ENCODE data around the gene SMAD2.
"Not testable (repeated sequence)": the region's sequence is repeated elsewhere in the genome, so short reads cannot be mapped to it uniquely, and the experiment has no call there.

Gene SMAD2

DNA sequence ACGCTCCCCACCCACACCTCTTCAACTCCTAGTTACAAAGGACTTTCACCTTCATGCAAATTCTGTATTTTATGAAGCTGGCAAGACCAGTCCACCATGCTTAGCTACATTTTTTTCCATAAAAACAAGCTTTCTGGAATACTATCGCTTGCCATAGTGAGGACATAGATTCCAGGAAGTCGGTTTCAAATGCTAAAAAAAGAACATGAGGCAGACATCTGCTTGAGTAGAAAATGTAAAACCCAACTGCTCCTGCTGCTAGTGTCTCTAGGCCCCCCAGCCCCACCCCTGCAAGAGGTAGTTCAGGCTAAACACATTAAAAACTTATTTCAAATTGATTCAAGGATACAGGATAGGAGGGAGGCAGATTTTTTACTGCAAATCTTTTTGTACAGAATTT is 148.9 kb downstream of the SMAD2 start:
- DNase-seq = no peak

DNA sequence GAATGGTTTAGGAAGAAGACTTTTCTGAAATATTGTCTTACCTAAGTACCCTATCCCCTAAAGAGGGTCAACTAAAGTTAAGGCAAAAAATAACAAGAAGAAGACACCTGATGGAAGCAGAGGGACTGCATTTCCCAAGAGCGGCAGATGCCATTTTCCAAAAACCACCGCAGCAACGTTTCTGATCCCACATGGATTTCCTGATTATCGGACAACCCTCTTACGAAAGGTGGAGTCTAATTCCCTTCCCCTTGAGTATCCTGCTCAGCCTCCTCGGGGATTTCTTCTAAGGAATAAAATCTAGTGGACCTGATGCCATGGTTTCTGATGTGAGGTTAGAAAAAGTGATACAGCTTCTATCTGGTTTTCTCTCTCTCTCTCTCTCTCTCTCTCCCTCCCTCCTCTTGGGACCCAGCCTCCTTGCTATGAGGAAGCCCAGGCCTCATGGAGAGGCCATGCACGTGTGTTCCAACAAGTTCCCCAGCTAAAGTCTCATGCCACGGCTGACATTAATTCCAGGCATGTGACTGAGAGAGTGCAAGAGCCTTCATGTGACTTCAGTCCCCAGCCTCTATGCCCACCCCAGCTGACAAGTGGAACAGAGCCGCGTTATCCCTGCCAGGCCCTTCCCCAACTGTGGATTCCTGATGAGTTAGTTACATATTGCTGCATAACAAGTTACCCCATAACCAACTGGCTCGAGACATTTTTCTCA is 150.3 kb downstream of the SMAD2 start:
- DNase-seq = no peak

DNA sequence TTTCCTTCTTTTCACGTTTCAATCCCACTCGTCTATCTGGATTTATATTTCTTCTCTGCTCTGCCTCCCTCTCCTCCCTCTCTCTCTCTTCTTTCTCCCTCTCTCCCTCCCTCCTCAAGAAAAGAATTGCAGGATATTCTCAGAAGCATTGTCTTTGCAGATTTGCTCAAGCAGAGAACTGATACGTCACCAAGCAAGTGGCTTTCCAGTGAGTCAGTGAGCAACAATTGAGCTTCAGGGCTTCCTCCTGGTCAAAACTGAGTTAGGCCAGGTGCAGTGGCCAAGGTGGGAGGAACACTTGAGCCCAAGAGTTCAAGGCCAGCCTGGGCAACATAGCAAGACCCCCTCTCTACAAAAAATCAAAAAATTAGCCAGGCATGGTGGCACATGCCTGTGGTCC is 151.1 kb downstream of the SMAD2 start:
- DNase-seq = no peak

GRCh38 chr18:47777626-47778025 is 152.8 kb downstream of the SMAD2 start:
- no peak for DNase-seq

DNA sequence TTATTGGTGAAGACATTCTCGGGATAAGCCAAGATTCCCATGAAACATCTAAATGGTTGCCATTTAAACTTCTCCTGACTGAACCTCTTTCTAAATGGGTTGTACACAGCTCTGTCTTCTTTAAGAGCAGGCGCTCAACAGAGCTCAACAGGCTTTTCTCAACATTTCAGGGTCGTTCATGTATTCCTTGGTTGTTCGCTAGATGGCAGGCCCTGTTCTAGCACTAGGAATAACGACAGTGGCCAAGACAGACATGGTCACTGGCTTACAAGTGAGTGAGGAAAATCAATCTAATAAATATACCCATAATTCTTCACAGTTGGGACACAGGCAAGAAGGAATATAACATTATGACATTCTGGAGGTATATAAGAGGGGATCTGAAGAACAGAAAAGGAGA is 154.5 kb downstream of the SMAD2 start:
- no peak for DNase-seq

GRCh38 chr18:47773931-47774330 is 156.5 kb downstream of the SMAD2 start:
- DNase-seq = no peak

DNA sequence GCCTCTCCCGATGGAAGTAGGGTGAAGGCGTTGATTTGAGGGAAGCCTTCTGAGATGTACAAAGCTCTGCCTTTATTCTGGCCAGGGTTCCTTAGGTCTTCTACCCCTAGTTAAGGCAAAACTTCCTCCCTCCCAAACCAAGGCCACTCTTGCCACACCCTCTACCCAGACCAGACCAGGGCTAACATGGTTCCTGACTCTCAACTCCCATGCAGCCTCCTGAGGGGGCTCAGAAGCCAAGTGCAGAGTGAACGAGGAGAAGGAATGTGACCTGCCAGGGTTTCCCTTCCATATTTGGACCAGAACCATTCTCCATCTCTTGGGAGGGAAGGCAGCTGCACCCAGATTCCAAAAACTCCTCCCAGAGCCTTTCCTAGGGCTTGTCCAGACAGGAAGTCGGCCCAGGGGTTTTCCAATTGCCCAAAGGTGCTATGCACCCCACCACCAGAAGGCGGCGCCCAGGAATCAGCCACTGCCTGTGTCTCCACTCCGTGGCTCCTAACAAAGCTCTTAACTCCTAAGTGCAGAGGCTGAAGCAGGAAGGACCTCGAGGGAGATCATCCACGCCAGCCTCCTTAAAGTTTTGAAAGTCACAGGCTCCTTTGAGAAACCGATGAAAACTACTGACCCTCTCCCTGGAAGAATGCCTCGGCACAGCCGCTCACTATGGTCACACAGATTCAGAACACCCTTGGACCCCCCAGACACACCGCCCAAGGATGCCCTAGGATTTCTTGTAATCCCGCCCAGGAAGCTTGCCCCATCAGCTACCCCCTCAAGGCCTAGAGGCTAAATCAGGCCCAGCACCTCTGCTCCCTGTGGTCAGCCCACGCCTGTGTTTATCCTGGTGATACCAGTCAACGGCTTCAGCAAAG is 157.8 kb downstream of the SMAD2 start:
- DNase-seq = peak; percentile 42

- DNase-seq = no peak
These were observed 158.5 kb downstream of the SMAD2 start for GRCh38 chr18:47771922-47772321.

- DNase-seq = no peak
These were observed 162.8 kb downstream of the SMAD2 start for GRCh38 chr18:47767699-47768098.

DNA sequence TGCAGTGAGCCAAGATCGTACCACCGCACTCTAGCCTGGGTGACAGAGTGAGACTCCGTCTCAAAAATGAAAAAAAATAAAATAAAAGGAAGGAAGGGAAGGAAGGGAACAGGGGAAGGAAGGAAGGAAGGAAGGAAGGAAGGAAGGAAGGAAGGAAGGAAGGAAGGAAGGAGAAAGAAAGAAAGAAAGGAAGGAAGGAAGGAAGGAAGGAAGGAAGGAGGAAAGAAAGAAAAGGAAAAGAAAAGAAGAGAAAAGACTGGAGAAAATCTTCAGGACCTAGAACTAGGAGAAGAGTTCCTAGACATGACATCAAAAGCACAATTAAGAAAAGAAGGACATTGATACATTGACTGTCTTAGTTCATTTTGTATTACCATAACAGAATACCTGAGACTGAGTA is 163.3 kb downstream of the SMAD2 start:
- not testable (repeated sequence) for DNase-seq
